ENCODE measurements around the gene PITPNM3. TPM values are rescaled to one million over a fixed set of nuclear protein-coding genes. Genes with fewer than 3 reads are reported as not detected.
"Not testable (repeated sequence)": the region's sequence is repeated elsewhere in the genome, so short reads cannot be mapped to it uniquely, and the experiment has no call there.

Gene PITPNM3
- total and polyA plus RNA-seq, 5 donors from 2014 or later, result 0.12 to 0.20 TPM; not detected in 3

- H3K4me3 ChIP-seq (ENCODE audit: low read depth, low read length), result no peak overlapping the region
- ATAC-seq (ENCODE audit: low read depth in 2 of 2) (no peak), DNase-seq (no peak)
- H3K27ac ChIP-seq (ENCODE audit: insufficient read depth, low read length, poor library complexity, severe bottlenecking), result no peak overlapping the region
- no peak overlapping the region for H3K4me3 Mint-ChIP-seq
- H3K9me3 ChIP-seq (ENCODE audit: control insufficient read depth in 2 of 2, low read length in 2 of 2), result no peaks in the 10 kb centered on the region
- H3K36me3 Mint-ChIP-seq, result no peaks in the 10 kb centered on the region
- H3K27ac Mint-ChIP-seq, result no peak overlapping the region
- H3K27me3 Mint-ChIP-seq, result peaks cover 9% of the 10 kb centered on the region
- no peaks in the 10 kb centered on the region for H3K4me1 ChIP-seq (ENCODE audit: control insufficient read depth, insufficient read depth, low read length, poor library complexity, severe bottlenecking)
- H3K27me3 ChIP-seq (ENCODE audit: control insufficient read depth, insufficient read depth, low read length), result no peaks in the 10 kb centered on the region
- no peaks in the 10 kb centered on the region for H3K36me3 ChIP-seq (ENCODE audit: control insufficient read depth, insufficient read depth, low read length)
- no peaks in the 10 kb centered on the region for H3K9me3 Mint-ChIP-seq
- no peaks in the 10 kb centered on the region for H3K4me1 Mint-ChIP-seq
Observed at GRCh38 chr17:6487251-6488007, 68.9 kb downstream of the PITPNM3 start.

GRCh38 chr17:6485646-6486412 lies 70.5 kb downstream of the PITPNM3 start:
- no peaks in the 10 kb centered on the region for H3K4me1 Mint-ChIP-seq
- ATAC-seq (ENCODE audit: low read depth in 2 of 2) (no peak), DNase-seq (no peak)
- H3K36me3 Mint-ChIP-seq, result no peaks in the 10 kb centered on the region
- no peak overlapping the region for H3K27ac ChIP-seq (ENCODE audit: insufficient read depth, low read length, poor library complexity, severe bottlenecking)
- no peaks in the 10 kb centered on the region for H3K9me3 ChIP-seq (ENCODE audit: control insufficient read depth in 2 of 2, low read length in 2 of 2)
- peaks cover 9% of the 10 kb centered on the region for H3K27me3 Mint-ChIP-seq
- H3K4me1 ChIP-seq (ENCODE audit: control insufficient read depth, insufficient read depth, low read length, poor library complexity, severe bottlenecking), result no peaks in the 10 kb centered on the region
- no peak overlapping the region for H3K4me3 Mint-ChIP-seq
- H3K4me3 ChIP-seq (ENCODE audit: low read depth, low read length), result no peak overlapping the region
- no peak overlapping the region for H3K27ac Mint-ChIP-seq
- H3K36me3 ChIP-seq (ENCODE audit: control insufficient read depth, insufficient read depth, low read length), result no peaks in the 10 kb centered on the region
- no peaks in the 10 kb centered on the region for H3K27me3 ChIP-seq (ENCODE audit: control insufficient read depth, insufficient read depth, low read length)
- no peaks in the 10 kb centered on the region for H3K9me3 Mint-ChIP-seq

- Mint-ChIP-seq H3K4me1 (no peaks in the 10 kb centered on the region), H3K27ac (no peak overlapping the region), H3K27me3 (peaks cover 5% of the 10 kb centered on the region), H3K9me3 (no peaks in the 10 kb centered on the region), H3K4me3 (no peak overlapping the region), H3K36me3 (no peaks in the 10 kb centered on the region)
- Histone ChIP-seq H3K4me3 (ENCODE audit: low read depth, low read length) (no peak overlapping the region), H3K9me3 (ENCODE audit: control insufficient read depth in 2 of 2, low read length in 2 of 2) (no peaks in the 10 kb centered on the region), H3K27me3 (ENCODE audit: control insufficient read depth, insufficient read depth, low read length) (no peaks in the 10 kb centered on the region), H3K27ac (ENCODE audit: insufficient read depth, low read length, poor library complexity, severe bottlenecking) (no peak overlapping the region), H3K36me3 (ENCODE audit: control insufficient read depth, insufficient read depth, low read length) (no peaks in the 10 kb centered on the region), H3K4me1 (ENCODE audit: control insufficient read depth, insufficient read depth, low read length, poor library complexity, severe bottlenecking) (no peaks in the 10 kb centered on the region)
- DNase-seq (no peak), ATAC-seq (ENCODE audit: low read depth in 2 of 2) (no peak)
Observed at GRCh38 chr17:6483507-6483906, 72.8 kb downstream of the PITPNM3 start.

GRCh38 chr17:6482796-6483195 lies 73.6 kb downstream of the PITPNM3 start:
- H3K27me3 ChIP-seq (ENCODE audit: control insufficient read depth, insufficient read depth, low read length); H3K4me1 Mint-ChIP-seq; H3K4me3 ChIP-seq (ENCODE audit: low read depth, low read length); ATAC-seq (ENCODE audit: low read depth in 2 of 2); H3K27ac Mint-ChIP-seq; H3K36me3 ChIP-seq (ENCODE audit: control insufficient read depth, insufficient read depth, low read length); H3K36me3 Mint-ChIP-seq; H3K9me3 ChIP-seq (ENCODE audit: control insufficient read depth in 2 of 2, low read length in 2 of 2); H3K27ac ChIP-seq (ENCODE audit: insufficient read depth, low read length, poor library complexity, severe bottlenecking); H3K4me1 ChIP-seq (ENCODE audit: control insufficient read depth, insufficient read depth, low read length, poor library complexity, severe bottlenecking); H3K27me3 Mint-ChIP-seq; H3K4me3 Mint-ChIP-seq; H3K9me3 Mint-ChIP-seq; DNase-seq: not testable (repeated sequence)

- Mint-ChIP-seq H3K27ac (no peak overlapping the region), H3K4me3 (no peak overlapping the region), H3K9me3 (no peaks in the 10 kb centered on the region), H3K36me3 (no peaks in the 10 kb centered on the region), H3K27me3 (peaks cover 2% of the 10 kb centered on the region), H3K4me1 (no peaks in the 10 kb centered on the region)
- no peak overlapping the region for H3K27ac ChIP-seq (ENCODE audit: insufficient read depth, low read length, poor library complexity, severe bottlenecking)
- H3K36me3 ChIP-seq (ENCODE audit: control insufficient read depth, insufficient read depth, low read length), result no peaks in the 10 kb centered on the region
- ATAC-seq (ENCODE audit: low read depth in 2 of 2), result no peak
- H3K4me3 ChIP-seq (ENCODE audit: low read depth, low read length), result no peak overlapping the region
- no peak for DNase-seq
- H3K27me3 ChIP-seq (ENCODE audit: control insufficient read depth, insufficient read depth, low read length), result no peaks in the 10 kb centered on the region
- no peaks in the 10 kb centered on the region for H3K4me1 ChIP-seq (ENCODE audit: control insufficient read depth, insufficient read depth, low read length, poor library complexity, severe bottlenecking)
- H3K9me3 ChIP-seq (ENCODE audit: control insufficient read depth in 2 of 2, low read length in 2 of 2), result no peaks in the 10 kb centered on the region
Observed at GRCh38 chr17:6482105-6482455, 74.3 kb downstream of the PITPNM3 start.

DNA sequence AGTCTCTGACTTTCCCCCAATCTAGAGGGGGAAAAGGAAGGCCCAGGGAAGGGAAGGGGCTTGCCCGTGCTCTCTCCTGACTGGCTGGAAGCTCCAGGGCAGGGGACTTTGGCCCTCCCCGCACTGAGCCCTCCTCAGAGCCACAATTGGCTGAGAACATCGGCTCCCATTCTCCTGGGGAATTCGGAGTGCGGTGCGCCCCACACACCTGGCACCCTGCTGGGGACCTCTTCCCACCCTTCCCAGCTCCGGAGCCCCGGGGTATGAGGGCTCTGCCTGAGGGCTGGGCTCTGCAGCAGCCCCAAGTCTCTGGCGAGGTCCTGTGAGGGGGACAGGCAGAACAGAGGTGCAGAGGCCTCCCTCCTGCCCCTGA lies 76.1 kb downstream of the PITPNM3 start:
- Mint-ChIP-seq H3K36me3 (no peaks in the 10 kb centered on the region), H3K4me1 (no peaks in the 10 kb centered on the region), H3K9me3 (no peaks in the 10 kb centered on the region), H3K4me3 (no peak overlapping the region), H3K27me3 (no peaks in the 10 kb centered on the region), H3K27ac (no peak overlapping the region)
- Histone ChIP-seq H3K27ac (ENCODE audit: insufficient read depth, low read length, poor library complexity, severe bottlenecking) (no peak overlapping the region), H3K36me3 (ENCODE audit: control insufficient read depth, insufficient read depth, low read length) (no peaks in the 10 kb centered on the region), H3K4me3 (ENCODE audit: low read depth, low read length) (no peak overlapping the region), H3K9me3 (ENCODE audit: control insufficient read depth in 2 of 2, low read length in 2 of 2) (no peaks in the 10 kb centered on the region), H3K27me3 (ENCODE audit: control insufficient read depth, insufficient read depth, low read length) (no peaks in the 10 kb centered on the region), H3K4me1 (ENCODE audit: control insufficient read depth, insufficient read depth, low read length, poor library complexity, severe bottlenecking) (no peaks in the 10 kb centered on the region)
- ATAC-seq (ENCODE audit: low read depth in 2 of 2) (no peak), DNase-seq (no peak)

DNA sequence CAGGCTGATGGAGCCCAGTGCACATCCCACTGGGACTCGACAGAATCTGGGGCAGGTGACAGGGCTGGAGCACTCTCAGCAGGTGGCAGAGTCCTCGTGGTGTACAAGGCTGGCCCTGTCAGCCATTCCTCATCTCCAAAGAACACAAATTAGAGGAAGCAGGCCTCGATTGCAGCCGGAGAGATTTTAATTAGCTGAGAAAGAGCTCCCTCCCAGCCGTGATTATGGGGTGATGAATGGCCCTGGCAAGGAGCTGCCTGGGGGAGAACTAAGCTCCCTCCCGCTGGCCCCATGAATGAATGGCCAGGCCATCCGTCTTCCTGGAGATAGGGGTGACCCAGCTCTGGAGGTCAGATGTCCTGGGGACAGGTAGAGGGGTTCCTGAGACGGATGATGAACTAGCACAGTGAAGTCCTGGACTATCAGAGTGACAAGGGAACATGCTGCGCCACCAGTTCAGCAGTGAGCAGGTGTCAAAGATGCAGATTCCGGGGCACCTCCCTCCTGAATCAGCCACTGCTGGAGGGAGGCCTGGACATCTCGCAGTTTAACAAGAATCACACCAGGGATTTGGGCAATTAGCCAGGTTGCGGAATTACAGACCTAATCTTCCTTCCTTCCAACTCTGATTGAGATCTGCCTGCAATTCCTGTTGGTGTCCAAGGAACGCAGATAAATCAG lies 76.6 kb downstream of the PITPNM3 start:
- Histone ChIP-seq H3K27ac (ENCODE audit: insufficient read depth, low read length, poor library complexity, severe bottlenecking) (no peak overlapping the region), H3K4me3 (ENCODE audit: low read depth, low read length) (no peak overlapping the region), H3K4me1 (ENCODE audit: control insufficient read depth, insufficient read depth, low read length, poor library complexity, severe bottlenecking) (no peaks in the 10 kb centered on the region), H3K9me3 (ENCODE audit: control insufficient read depth in 2 of 2, low read length in 2 of 2) (no peaks in the 10 kb centered on the region), H3K36me3 (ENCODE audit: control insufficient read depth, insufficient read depth, low read length) (no peaks in the 10 kb centered on the region), H3K27me3 (ENCODE audit: control insufficient read depth, insufficient read depth, low read length) (no peaks in the 10 kb centered on the region)
- Mint-ChIP-seq H3K4me1 (no peaks in the 10 kb centered on the region), H3K4me3 (no peak overlapping the region), H3K27me3 (no peaks in the 10 kb centered on the region), H3K36me3 (no peaks in the 10 kb centered on the region), H3K27ac (no peak overlapping the region), H3K9me3 (no peaks in the 10 kb centered on the region)
- DNase-seq, result no peak
- no peak for ATAC-seq (ENCODE audit: low read depth in 2 of 2)

All from CD4-positive, CD25-positive, alpha-beta regulatory T cell (primary cell).